Gastroesophageal sphincter (tissue), 3 donors: ENCODE measurements around the gene NSA2.

ENCODE experiments used
- POLR2A ChIP-seq, 2 donors: fragments of 450-650 bp; IDR thresholded peaks; one replicate each; pipeline ENCODE4 v1.6.1; 2017; ENCODE audit warnings: antibody characterized with exemption in 2 of 2, mild to moderate bottlenecking in 2 of 2, moderate library complexity in 1 of 2
- TF ChIP-seq, protein P1 (sequence below), 4 experiments: fragments of 200-600 bp in 2 of 4; fragments of 450-650 bp in 2 of 4; sonication (generic) in 1 of 4; IDR thresholded peaks; one replicate each; pipeline ENCODE4 v1.5.1; 2017 to 2019; ENCODE audit warnings: antibody characterized with exemption in 4 of 4, mild to moderate bottlenecking in 2 of 4, moderate library complexity in 2 of 4

DNA sequence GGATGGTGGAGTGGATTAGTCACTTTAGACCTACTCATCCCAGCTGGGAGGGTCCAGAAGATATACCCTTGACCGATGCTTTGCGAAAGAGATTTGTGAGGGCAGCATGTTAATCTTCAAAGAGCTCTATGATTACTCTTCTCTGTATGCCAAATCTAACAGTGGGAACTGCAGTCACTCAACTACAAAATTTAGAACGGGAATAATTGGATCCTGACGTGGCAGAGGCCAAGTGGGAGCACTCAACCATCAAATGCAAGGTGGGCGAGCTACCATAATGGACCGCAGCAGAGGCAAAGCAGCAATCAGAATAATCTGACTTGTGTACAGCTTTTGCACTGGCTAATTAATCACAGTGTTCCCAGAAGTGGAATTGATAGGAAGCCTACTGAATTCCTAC lies 20.4 kb downstream of the NSA2 start:
- TF ChIP-seq POLR2A (IDR thresholded peaks at IDR 0.05) = no peak
- TF ChIP-seq, protein P1, sequence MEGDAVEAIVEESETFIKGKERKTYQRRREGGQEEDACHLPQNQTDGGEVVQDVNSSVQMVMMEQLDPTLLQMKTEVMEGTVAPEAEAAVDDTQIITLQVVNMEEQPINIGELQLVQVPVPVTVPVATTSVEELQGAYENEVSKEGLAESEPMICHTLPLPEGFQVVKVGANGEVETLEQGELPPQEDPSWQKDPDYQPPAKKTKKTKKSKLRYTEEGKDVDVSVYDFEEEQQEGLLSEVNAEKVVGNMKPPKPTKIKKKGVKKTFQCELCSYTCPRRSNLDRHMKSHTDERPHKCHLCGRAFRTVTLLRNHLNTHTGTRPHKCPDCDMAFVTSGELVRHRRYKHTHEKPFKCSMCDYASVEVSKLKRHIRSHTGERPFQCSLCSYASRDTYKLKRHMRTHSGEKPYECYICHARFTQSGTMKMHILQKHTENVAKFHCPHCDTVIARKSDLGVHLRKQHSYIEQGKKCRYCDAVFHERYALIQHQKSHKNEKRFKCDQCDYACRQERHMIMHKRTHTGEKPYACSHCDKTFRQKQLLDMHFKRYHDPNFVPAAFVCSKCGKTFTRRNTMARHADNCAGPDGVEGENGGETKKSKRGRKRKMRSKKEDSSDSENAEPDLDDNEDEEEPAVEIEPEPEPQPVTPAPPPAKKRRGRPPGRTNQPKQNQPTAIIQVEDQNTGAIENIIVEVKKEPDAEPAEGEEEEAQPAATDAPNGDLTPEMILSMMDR (IDR thresholded peaks at IDR 0.05) = no peak
